ENCODE measurements around the gene GPR18.

GPR18 gene

GRCh38 chr13:99294198-99294597 lies 36.0 kb upstream of the GPR18 start:
- DNase-seq (ENCODE audit: extremely low spot score, insufficient read length, low read depth) = no peak
- FAIRE-seq = no peak

GRCh38 chr13:99293178-99293577 lies 35.0 kb upstream of the GPR18 start:
- FAIRE-seq = no peak
- no peak for DNase-seq (ENCODE audit: extremely low spot score, insufficient read length, low read depth)

GRCh38 chr13:99290894-99291293 lies 32.7 kb upstream of the GPR18 start:
- no peak for DNase-seq (ENCODE audit: extremely low spot score, insufficient read length, low read depth)
- FAIRE-seq = no peak

- FAIRE-seq = no peak
- no peak for DNase-seq (ENCODE audit: extremely low spot score, insufficient read length, low read depth)
Observed at GRCh38 chr13:99289674-99290337, 31.6 kb upstream of the GPR18 start.

- no peak for FAIRE-seq
Observed at GRCh38 chr13:99289271-99289670, 31.1 kb upstream of the GPR18 start.

GRCh38 chr13:99288089-99288488 lies 29.9 kb upstream of the GPR18 start:
- DNase-seq (ENCODE audit: extremely low spot score, insufficient read length, low read depth) = peak; percentile 35
- peak; percentile 95 for FAIRE-seq

More at GRCh38 chr13:99289271-99289670, 31.1 kb upstream of the GPR18 start:
- no peak for DNase-seq (ENCODE audit: extremely low spot score, insufficient read length, low read depth)

GRCh38 chr13:99287551-99287950 lies 29.4 kb upstream of the GPR18 start:
- peak; percentile 35 for FAIRE-seq
- no peak for DNase-seq (ENCODE audit: extremely low spot score, insufficient read length, low read depth)

- no peak for DNase-seq (ENCODE audit: extremely low spot score, insufficient read length, low read depth)
- FAIRE-seq = no peak
Observed at GRCh38 chr13:99285432-99286182, 27.4 kb upstream of the GPR18 start.

- no peak for FAIRE-seq
- no peak for DNase-seq (ENCODE audit: extremely low spot score, insufficient read length, low read depth)
Observed at GRCh38 chr13:99282264-99283231, 24.4 kb upstream of the GPR18 start.

- no peak for DNase-seq (ENCODE audit: extremely low spot score, insufficient read length, low read depth)
- peak; percentile 91 for FAIRE-seq
Observed at GRCh38 chr13:99281811-99282263, 23.7 kb upstream of the GPR18 start.

- DNase-seq (ENCODE audit: extremely low spot score, insufficient read length, low read depth) = no peak
- FAIRE-seq = peak; percentile 66
Observed at GRCh38 chr13:99280166-99280565, 22.0 kb upstream of the GPR18 start.

- DNase-seq (ENCODE audit: extremely low spot score, insufficient read length, low read depth) (no peak), FAIRE-seq (peak; percentile 24)
Observed at GRCh38 chr13:99279637-99280036, 21.5 kb upstream of the GPR18 start.

GRCh38 chr13:99278843-99279242 lies 20.7 kb upstream of the GPR18 start:
- FAIRE-seq (peak; percentile 47), DNase-seq (ENCODE audit: extremely low spot score, insufficient read length, low read depth) (no peak)

GRCh38 chr13:99278200-99278599 lies 20.0 kb upstream of the GPR18 start:
- FAIRE-seq = peak; percentile 69
- no peak for DNase-seq (ENCODE audit: extremely low spot score, insufficient read length, low read depth)

GRCh38 chr13:99277629-99278028 lies 19.4 kb upstream of the GPR18 start:
- FAIRE-seq (no peak), DNase-seq (ENCODE audit: extremely low spot score, insufficient read length, low read depth) (no peak)

- DNase-seq (ENCODE audit: extremely low spot score, insufficient read length, low read depth) = no peak
- FAIRE-seq = no peak
Observed at GRCh38 chr13:99276706-99277105, 18.5 kb upstream of the GPR18 start.

GRCh38 chr13:99275093-99275469 lies 16.9 kb upstream of the GPR18 start:
- peak; percentile 63 for FAIRE-seq
- DNase-seq (ENCODE audit: extremely low spot score, insufficient read length, low read depth) = no peak

- DNase-seq (ENCODE audit: extremely low spot score, insufficient read length, low read depth) (no peak), FAIRE-seq (peak; percentile 39)
Observed at GRCh38 chr13:99273128-99273527, 14.9 kb upstream of the GPR18 start.

- DNase-seq (ENCODE audit: extremely low spot score, insufficient read length, low read depth) = no peak
- FAIRE-seq = no peak
Observed at GRCh38 chr13:99272481-99272880, 14.3 kb upstream of the GPR18 start.

GRCh38 chr13:99271249-99271648 lies 13.1 kb upstream of the GPR18 start:
- DNase-seq (ENCODE audit: extremely low spot score, insufficient read length, low read depth) (no peak), FAIRE-seq (peak; percentile 12)

Measured in GM18507 (cell line).